GM19099 (cell line): ENCODE results near the gene DGKQ.

ENCODE experiments used
- POLR2A ChIP-seq: IDR thresholded peaks from 3 replicates; pipeline ENCODE4 v1.6.1; 2011; ENCODE audit warnings: low read depth; ENCODE audit not compliant: insufficient read length; ENCODE audit errors: extremely low read depth

The DGKQ gene

GRCh38 chr4:992297-993110 lies 19.1 kb upstream of the DGKQ start:
- no peak for TF ChIP-seq POLR2A

DNA sequence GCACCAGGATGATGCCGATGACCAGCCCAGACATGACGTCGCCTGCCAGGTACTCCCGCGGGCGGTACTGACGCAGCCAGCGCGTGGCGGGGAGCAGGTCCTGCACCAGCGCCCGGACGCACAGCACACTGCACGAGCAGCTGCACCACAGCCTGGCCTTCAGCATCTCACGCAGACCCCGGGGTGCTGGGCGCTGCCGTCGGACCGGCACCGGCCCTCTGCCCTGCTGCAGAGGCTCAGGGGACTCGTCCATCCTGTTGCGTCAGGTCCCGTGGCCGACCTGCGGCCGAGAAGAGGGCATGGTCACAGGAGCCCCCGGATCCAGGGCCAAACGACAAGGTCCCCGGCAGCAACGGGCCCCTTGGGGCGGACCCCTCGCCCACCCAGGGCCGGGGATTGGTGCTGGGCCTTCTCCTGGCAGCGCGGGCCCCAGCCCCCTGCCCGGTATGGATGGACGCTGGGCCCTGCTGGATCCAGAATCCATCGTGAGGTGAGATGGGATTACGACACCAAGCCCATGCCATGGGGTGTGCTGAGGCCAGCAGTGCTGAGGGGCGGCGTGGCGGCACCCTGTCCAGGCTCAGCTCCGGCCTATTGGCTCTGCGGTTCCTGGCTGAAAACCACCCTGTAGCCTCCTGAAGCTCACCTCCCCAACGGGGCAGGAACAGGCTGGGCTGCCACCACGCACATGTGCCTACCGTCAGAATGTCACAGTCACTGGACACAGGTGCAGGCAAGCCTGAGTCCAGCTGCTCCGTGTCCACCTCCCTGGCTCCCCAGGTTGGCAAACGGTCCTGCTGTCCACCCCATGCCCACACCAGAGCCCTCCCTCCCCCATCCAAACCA lies 18.3 kb upstream of the DGKQ start:
- TF ChIP-seq POLR2A, result no peak

DNA sequence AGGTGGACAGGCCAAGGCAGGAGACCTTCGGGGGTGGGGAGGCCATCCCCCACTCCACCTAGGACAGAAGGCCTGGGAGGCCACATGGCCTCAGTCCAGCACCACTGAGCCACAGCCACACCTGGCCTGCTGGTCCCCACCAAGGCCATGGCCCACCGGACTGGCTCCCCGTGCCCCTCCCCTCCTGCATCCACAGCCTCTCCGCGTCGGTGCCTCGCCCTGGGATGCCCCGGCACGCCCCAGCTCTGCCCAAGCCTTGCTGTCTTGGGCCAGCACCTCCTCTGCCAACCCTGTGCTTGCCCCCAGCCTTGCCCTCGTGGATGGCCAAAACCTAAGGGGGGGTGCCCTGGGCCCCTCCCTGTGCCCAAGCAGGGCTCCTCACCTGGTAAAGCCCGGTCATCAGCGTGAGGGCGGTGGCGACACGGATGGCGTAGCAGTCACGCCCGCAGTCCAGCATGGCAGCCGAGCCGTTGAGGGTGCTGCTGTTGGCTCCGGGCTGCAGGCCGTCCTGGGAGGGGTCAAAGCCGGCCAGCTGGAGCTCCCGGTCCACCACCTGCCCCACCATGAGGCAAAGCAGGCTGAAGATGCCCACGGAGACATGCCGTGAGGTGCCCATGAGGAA lies 17.5 kb upstream of the DGKQ start:
- no peak for TF ChIP-seq POLR2A

- TF ChIP-seq POLR2A, result no peak
These were observed 16.5 kb upstream of the DGKQ start for GRCh38 chr4:989722-990471.

GRCh38 chr4:988726-989721 lies 15.7 kb upstream of the DGKQ start:
- TF ChIP-seq POLR2A, result no peak

DNA sequence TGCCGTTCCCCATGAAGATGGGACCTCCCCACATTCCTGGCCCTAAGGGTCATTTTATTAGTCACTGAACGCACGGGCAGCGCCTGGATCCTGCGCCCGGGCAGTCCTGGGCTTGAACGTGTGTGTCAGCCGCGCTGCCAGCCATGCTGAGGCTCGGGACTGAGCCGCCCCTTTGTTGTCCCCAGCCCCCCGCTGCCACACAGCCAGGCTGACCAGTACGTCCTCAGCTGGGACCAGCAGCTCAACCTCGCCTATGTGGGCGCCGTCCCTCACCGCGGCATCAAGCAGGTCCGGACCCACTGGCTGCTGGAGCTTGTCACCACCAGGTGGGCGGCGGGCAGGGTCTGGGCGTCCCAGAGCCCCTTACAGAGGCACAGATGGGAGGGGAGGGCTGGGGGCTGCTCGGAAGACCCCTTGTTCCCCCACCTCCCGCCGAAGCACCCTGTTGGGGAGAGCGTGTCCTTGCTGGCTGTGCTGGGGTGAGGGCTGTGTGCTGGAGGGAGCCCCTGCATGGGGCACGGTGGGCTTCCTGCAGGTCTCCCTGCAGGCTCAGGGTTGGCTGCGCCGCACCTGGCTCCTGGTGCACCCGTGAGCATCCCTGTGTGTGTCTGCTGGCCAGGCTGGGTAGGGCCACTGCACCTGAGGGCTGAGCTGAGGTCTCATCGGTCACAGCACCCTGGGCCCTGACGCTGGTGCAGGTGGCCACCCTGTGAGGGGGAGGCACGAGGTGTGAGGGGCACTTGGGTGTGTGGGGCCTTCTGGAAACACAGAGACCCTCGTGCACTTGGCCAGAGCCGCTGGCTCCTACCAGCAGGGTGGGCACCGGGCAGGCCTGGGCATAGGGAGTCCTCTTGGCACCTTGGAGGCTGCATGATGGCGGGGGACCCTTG lies 14.5 kb upstream of the DGKQ start:
- no peak for TF ChIP-seq POLR2A

DNA sequence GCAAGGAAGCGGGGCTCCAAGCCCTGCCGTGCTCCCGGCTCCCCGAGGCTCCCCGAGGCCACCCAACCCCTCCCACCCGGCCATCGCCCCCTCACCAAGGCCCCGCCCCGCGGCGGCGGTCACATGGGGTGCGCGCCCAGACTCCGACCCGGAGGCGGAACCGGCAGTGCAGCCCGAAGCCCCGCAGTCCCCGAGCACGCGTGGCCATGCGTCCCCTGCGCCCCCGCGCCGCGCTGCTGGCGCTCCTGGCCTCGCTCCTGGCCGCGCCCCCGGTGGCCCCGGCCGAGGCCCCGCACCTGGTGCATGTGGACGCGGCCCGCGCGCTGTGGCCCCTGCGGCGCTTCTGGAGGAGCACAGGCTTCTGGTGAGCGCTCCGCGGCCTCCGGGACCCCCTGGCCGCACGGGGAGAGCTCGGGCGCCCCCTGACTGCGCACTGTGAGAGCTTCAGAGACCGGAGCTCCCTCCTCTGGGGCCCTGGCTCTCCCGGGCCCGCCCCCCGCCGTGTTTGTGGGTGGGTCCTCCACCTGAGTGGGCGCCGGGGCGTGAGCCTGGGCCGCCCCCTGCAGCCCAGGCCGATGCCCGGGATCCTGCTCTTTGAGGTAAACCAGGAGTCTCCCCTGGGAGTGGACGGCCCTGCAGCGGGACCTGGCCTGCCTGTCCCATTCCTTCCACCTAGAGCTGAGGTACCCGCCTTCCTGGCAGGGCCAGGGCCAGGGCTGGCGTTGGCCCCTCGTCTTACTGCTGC lies 13.7 kb upstream of the DGKQ start, which contains the start of gene IDUA:
Gene IDUA (plus strand): TSS at position 166 of the 745 bp plus-strand sequence. CDS start 41 bp downstream, at position 207.
- TF ChIP-seq POLR2A, result peak; percentile 58

GRCh38 chr4:986428-986878 lies 13.1 kb upstream of the DGKQ start:
- TF ChIP-seq POLR2A, result no peak

GRCh38 chr4:985123-985830 lies 11.9 kb upstream of the DGKQ start:
- no peak for TF ChIP-seq POLR2A

DNA sequence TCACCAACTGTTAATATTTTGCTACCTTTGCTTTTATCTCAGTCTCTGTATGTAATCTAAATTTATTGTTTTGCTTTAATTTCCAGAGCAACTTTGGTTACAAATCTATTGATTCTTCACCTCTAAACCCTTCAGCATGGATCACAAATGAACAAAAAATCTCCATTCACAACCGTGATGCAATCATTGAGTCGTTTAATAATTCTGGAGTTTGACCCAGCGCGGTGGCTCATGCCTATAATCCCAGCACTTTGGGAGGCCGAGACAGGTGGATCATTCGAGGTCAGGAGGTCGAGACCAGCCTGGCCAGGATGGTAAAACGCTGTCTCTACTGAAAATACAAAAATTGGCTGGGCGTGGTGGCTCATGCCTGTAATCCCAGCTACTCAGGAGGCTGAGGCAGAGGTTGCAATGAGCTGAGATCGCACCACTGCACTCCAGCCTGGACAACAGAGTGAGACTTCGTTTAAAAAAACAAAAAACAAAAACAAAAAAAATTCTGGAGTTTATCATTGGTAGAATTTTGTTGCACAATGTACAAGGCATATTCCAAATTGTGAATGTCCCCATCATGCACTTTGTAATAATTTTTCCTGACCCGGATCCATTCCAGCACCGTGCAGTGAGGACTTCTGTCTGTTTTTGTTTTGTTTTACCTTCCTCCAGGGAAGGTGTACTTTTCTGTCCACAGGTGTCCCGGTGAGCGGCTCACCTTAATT lies 11.1 kb upstream of the DGKQ start:
- TF ChIP-seq POLR2A, result no peak

DNA sequence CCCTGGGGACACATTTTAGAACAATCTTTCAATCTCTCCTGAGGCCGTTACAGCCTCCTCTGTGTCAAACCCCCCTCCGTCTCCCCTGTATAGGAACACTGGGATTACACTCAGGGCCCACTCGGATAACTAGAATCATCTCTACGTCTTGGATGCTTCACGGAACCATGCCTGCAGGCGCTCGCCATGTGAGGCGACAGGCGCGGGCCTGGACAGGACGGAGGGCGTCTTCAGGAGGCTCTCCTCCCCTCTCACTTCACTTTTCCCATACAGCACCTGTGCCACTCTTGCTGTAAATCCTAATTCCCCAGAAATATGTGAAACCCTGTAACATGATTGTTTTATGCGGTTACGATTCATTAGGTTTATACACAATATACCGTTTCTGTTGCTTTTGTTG lies 9.4 kb upstream of the DGKQ start:
- TF ChIP-seq POLR2A, result no peak

GRCh38 chr4:982291-982690 lies 8.9 kb upstream of the DGKQ start:
- no peak for TF ChIP-seq POLR2A
